IMR-90 (cell line): ENCODE measurements around the gene EDDM13. TPM values are rescaled to one million over a fixed set of nuclear protein-coding genes. Genes with fewer than 3 reads are reported as not detected.

Experiments
- ATAC-seq: fragments of 200-7000 bp; cut with Tn5 transposase; 2 replicates; pipeline ENCODE4 v1.9.1; 2020; ENCODE audit warnings: low read depth, mild to moderate bottlenecking, moderate library complexity
- BruUV-seq: library from RNA; stranded (reverse); fragments of 400-500 nt; replicated peaks from 2 replicates; lab custom pipeline; 2021; lab: Mats Ljungman, UMichigan
- CTCF ChIA-PET: fragments of 300-600 bp; formaldehyde crosslinking; extraction: SDS; loops from one replicate; lab custom pipeline; 2021; ENCODE audit warnings: antibody characterized with exemption; lab: Yijun Ruan, JAX
- POLR2A ChIA-PET: fragments of 300-600 bp; sonication (Branson Sonifier 250); formaldehyde crosslinking; loops from one replicate; lab custom pipeline; 2022; ENCODE audit warnings: antibody characterized with exemption; ENCODE audit not compliant: unreplicated experiment; lab: Charles Lee
- DNase-seq: peaks from one replicate; pipeline ENCODE4 v3.0.0; 2013
- H2AFZ ChIP-seq: replicated peaks from 2 replicates; pipeline ENCODE3; 2013; ENCODE audit warnings: low read length, mild to moderate bottlenecking; ENCODE audit not compliant: poor library complexity
- H2AK5ac ChIP-seq: 2 replicates; pipeline ENCODE4 v1.6.1; 2013; ENCODE audit warnings: low read depth, low read length, inconsistent platforms
- H2AK9ac ChIP-seq: replicated peaks from 2 replicates; pipeline ENCODE3; 2013; ENCODE audit warnings: mild to moderate bottlenecking, low read depth, low read length, moderate library complexity; ENCODE audit not compliant: poor library complexity
- H2BK120ac ChIP-seq: 2 replicates; pipeline ENCODE4 v1.6.1; 2013; ENCODE audit warnings: low read depth, low read length, inconsistent platforms
- H2BK15ac ChIP-seq: 3 replicates; pipeline ENCODE4 v1.6.1; 2013; ENCODE audit warnings: low read depth, low read length, inconsistent platforms
- H2BK20ac ChIP-seq: 2 replicates; pipeline ENCODE4 v1.6.1; 2013; ENCODE audit warnings: low read depth, mild to moderate bottlenecking, inconsistent platforms, low read length, moderate library complexity
- H2BK5ac ChIP-seq: 2 replicates; pipeline ENCODE4 v1.6.1; 2013; ENCODE audit warnings: mild to moderate bottlenecking, low read depth, low read length, inconsistent platforms; ENCODE audit not compliant: poor library complexity, severe bottlenecking
- H3K14ac ChIP-seq: replicated peaks from 2 replicates; pipeline ENCODE4 v1.6.1; 2013; ENCODE audit warnings: low read depth, low read length, inconsistent platforms
- H3K18ac ChIP-seq: 2 replicates; pipeline ENCODE4 v1.6.1; 2013; ENCODE audit warnings: low read depth, low read length, control low read depth
- H3K23ac ChIP-seq: 2 replicates; pipeline ENCODE4 v1.6.1; 2013; ENCODE audit warnings: low read depth, low read length, inconsistent platforms
- H3K27ac ChIP-seq: 2 replicates; pipeline ENCODE4 v1.5.1; 2013; ENCODE audit warnings: mild to moderate bottlenecking, control low read depth, low read length; ENCODE audit not compliant: insufficient read depth
- H3K27me3 ChIP-seq: 2 replicates; pipeline ENCODE4 v1.6.1; 2013; ENCODE audit warnings: low read length; ENCODE audit not compliant: control insufficient read depth, insufficient read depth
- H3K36me3 ChIP-seq: 2 replicates; pipeline ENCODE4 v1.6.1; 2013; ENCODE audit warnings: low read length, mixed read lengths; ENCODE audit not compliant: control insufficient read depth, insufficient read depth
- H3K4ac ChIP-seq: 2 replicates; pipeline ENCODE4 v1.6.1; 2013; ENCODE audit warnings: low read depth, low read length, inconsistent platforms
- H3K4me1 ChIP-seq: 2 replicates; pipeline ENCODE4 v1.6.1; 2013; ENCODE audit warnings: low read length, mixed read lengths; ENCODE audit not compliant: control insufficient read depth, insufficient read depth
- H3K4me2 ChIP-seq: 2 replicates; pipeline ENCODE4 v1.6.1; 2013; ENCODE audit warnings: low read depth, mild to moderate bottlenecking, control low read depth, low read length, moderate library complexity
- H3K4me3 ChIP-seq: 2 replicates; pipeline ENCODE4 v1.5.1; 2013; ENCODE audit warnings: low read depth, mild to moderate bottlenecking, control low read depth, low read length, moderate library complexity; ENCODE audit not compliant: insufficient read depth
- H3K56ac ChIP-seq: 2 replicates; pipeline ENCODE4 v1.6.1; 2013; ENCODE audit warnings: low read length, inconsistent platforms; ENCODE audit not compliant: insufficient read depth; ENCODE audit errors: extremely low read depth
- H3K79me1 ChIP-seq, 2 experiments: 2 replicates each; pipeline ENCODE4 v1.6.1; 2013; ENCODE audit warnings: low read length in 2 of 2, inconsistent platforms in 1 of 2, low read depth in 1 of 2
- H3K9ac ChIP-seq: 2 replicates; pipeline ENCODE4 v1.6.1; 2013; ENCODE audit warnings: low read depth, low read length, control low read depth
- H3K9me1 ChIP-seq: 2 replicates; pipeline ENCODE4 v1.6.1; 2013; ENCODE audit warnings: low read length, inconsistent platforms; ENCODE audit not compliant: insufficient read depth
- H3K9me3 ChIP-seq: 2 replicates; pipeline ENCODE4 v1.6.1; 2013; ENCODE audit warnings: low read length; ENCODE audit not compliant: control insufficient read depth, insufficient read depth
- H4K20me1 ChIP-seq: 2 replicates; pipeline ENCODE4 v1.6.1; 2013; ENCODE audit warnings: low read length, inconsistent platforms; ENCODE audit not compliant: insufficient read depth
- H4K5ac ChIP-seq: 2 replicates; pipeline ENCODE4 v1.6.1; 2013; ENCODE audit warnings: mild to moderate bottlenecking, low read depth, low read length, control low read depth
- H4K8ac ChIP-seq, 2 experiments: 2 replicates each; pipeline ENCODE4 v1.6.1; 2013; ENCODE audit warnings: low read depth in 2 of 2, low read length in 2 of 2, control low read depth in 1 of 2, inconsistent platforms in 1 of 2
- H4K91ac ChIP-seq: 2 replicates; pipeline ENCODE4 v1.6.1; 2013; ENCODE audit warnings: low read depth, low read length, inconsistent platforms; ENCODE audit not compliant: insufficient read depth
- BHLHE40 ChIP-seq: fragments of 150-350 bp; IDR thresholded peaks from 2 replicates; pipeline ENCODE4 v1.6.1; 2016; ENCODE audit warnings: mild to moderate bottlenecking, low read depth, low read length
- CHD1 ChIP-seq: IDR thresholded peaks from 2 replicates; pipeline ENCODE4 v1.6.1; 2012; ENCODE audit warnings: low read depth, low read length, improper control_type of control experiment
- CTCF ChIP-seq: conservative IDR thresholded peaks from 2 replicates; pipeline ENCODE4 v1.5.1; 2012; ENCODE audit warnings: mild to moderate bottlenecking, low read depth, low read length, improper control_type of control experiment
- ELK1 ChIP-seq: fragments of 150-350 bp; IDR thresholded peaks from 2 replicates; pipeline ENCODE4 v1.6.1; 2016; ENCODE audit warnings: low read depth, mild to moderate bottlenecking, low read length, moderate library complexity, borderline replicate concordance
- MAZ ChIP-seq: IDR thresholded peaks from 2 replicates; pipeline ENCODE4 v1.6.1; 2012; ENCODE audit warnings: low read depth, mild to moderate bottlenecking, low read length, improper control_type of control experiment, moderate library complexity, borderline replicate concordance
- MXI1 ChIP-seq: IDR thresholded peaks from 2 replicates; pipeline ENCODE4 v1.6.1; 2012; ENCODE audit warnings: low read depth, mild to moderate bottlenecking, low read length, moderate library complexity, borderline replicate concordance
- NFE2L2 ChIP-seq: fragments of 150-350 bp; IDR thresholded peaks from 2 replicates; pipeline ENCODE4 v1.6.1; 2016; ENCODE audit warnings: low read depth, mild to moderate bottlenecking, low read length
- POLR2A ChIP-seq: IDR thresholded peaks from 2 replicates; pipeline ENCODE4 v1.6.1; 2012; ENCODE audit warnings: mild to moderate bottlenecking, low read depth, low read length
- RAD21 ChIP-seq: IDR thresholded peaks from 2 replicates; pipeline ENCODE4 v1.6.1; 2012; ENCODE audit warnings: low read length, improper control_type of control experiment
- RCOR1 ChIP-seq: IDR thresholded peaks from 2 replicates; pipeline ENCODE4 v1.6.1; 2012; ENCODE audit warnings: mild to moderate bottlenecking, low read length, improper control_type of control experiment; ENCODE audit not compliant: insufficient replicate concordance
- RFX5 ChIP-seq: IDR thresholded peaks from 2 replicates; pipeline ENCODE4 v1.8.0; 2012; ENCODE audit warnings: low read depth, mild to moderate bottlenecking, low read length, moderate library complexity
- USF2 ChIP-seq: fragments of 150-350 bp; IDR thresholded peaks from 2 replicates; pipeline ENCODE4 v1.6.1; 2017; ENCODE audit warnings: mild to moderate bottlenecking, antibody characterized with exemption, low read length, low read depth
- WGBS, 2 experiments: methylation state at CpG; one replicate each; pipeline versions ENCODE4 v1.1.5 to v1.1.7; 2013; ENCODE audit warnings: missing lambda C conversion rate in 2 of 2; ENCODE audit not compliant: insufficient read length in 1 of 2; ENCODE audit errors: extremely low coverage in 2 of 2; 5-methylcytosine and 5-hydroxymethylcytosine counted together
- dilution Hi-C: fragments of 300-500 bp; cut with HindIII; formaldehyde crosslinking; loops from one replicate; pipeline ENCODE4 v1.14.3; 2018; ENCODE audit warnings: low sequenced_read_pairs; ENCODE audit not compliant: unreplicated experiment
- in situ Hi-C: fragments of 300-500 bp; cut with MboI; formaldehyde crosslinking; loops from 3 replicates; pipeline ENCODE4 v1.14.3; 2019; ENCODE audit warnings: low sequenced_read_pairs, inconsistent platforms, mixed read lengths
- intact Hi-C: fragments of 100-400 bp; cut with micrococcal nuclease; formaldehyde crosslinking; loops from 2 replicates; pipeline ENCODE4 v1.10.0; 2022
- polyA plus RNA-seq, 3 experiments: library from polyadenylated mRNA; depleted of rRNA; stranded (reverse); fragments of >200 nt; gene quantifications; 2 replicates each; pipeline ENCODE4 v1.2.3, GENCODE V29; 2012; ENCODE audit warnings: low replicate concordance in 1 of 3
- total RNA-seq: library from RNA; depleted of rRNA; stranded (reverse); fragments of >200 nt; gene quantifications from 2 replicates; pipeline ENCODE4 v1.2.3, GENCODE V29; 2012

Gene EDDM13
- total and polyA plus RNA-seq, 2 of the 4 experiments (the other 2 are of a cell fraction): not detected

- H3K56ac ChIP-seq: no peak overlapping the region
- H2BK15ac ChIP-seq: no peak overlapping the region
- POLR2A ChIA-PET: no interaction called here
- H3K4me3 ChIP-seq: no peak overlapping the region
- H3K9me1 ChIP-seq: no peaks in the 10 kb centered on the region
- DNase-seq (peak; percentile 14), ATAC-seq (no peak; the same call in 1 of the 2 replicates)
- no peak overlapping the region for H2AFZ ChIP-seq
- no peaks in the 10 kb centered on the region for H3K79me1 ChIP-seq
- no peak overlapping the region for H3K27ac ChIP-seq
- intact Hi-C loops: no loop called here
- H3K9me3 ChIP-seq: no peaks in the 10 kb centered on the region
- no peak overlapping the region for H2AK5ac ChIP-seq
- no peak overlapping the region for H3K9ac ChIP-seq
- H4K91ac ChIP-seq: no peak overlapping the region
- no CpG with 5 or more reads among the region's 3 CpGs for WGBS, 2 experiments
- in situ Hi-C loops: no loop called here
- H4K20me1 ChIP-seq: no peaks in the 10 kb centered on the region
- dilution Hi-C loops: no loop called here
- TF ChIP-seq CHD1 (no peak), ELK1 (no peak), RFX5 (no peak), USF2 (no peak), NFE2L2 (no peak), CTCF (no peak), MAZ (no peak), MXI1 (no peak), RCOR1 (no peak), BHLHE40 (no peak), RAD21 (no peak), POLR2A (no peak)
- no peak overlapping the region for H4K5ac ChIP-seq
- no peak overlapping the region for H3K18ac ChIP-seq
- no peak overlapping the region for H2BK5ac ChIP-seq
- no peaks in the 10 kb centered on the region for H3K36me3 ChIP-seq
- H3K27me3 ChIP-seq: no peaks in the 10 kb centered on the region
- H3K14ac ChIP-seq: no peak overlapping the region
- no peaks in the 10 kb centered on the region for H3K4me1 ChIP-seq
- no peak overlapping the region for H3K4ac ChIP-seq
- H4K8ac ChIP-seq: no peak overlapping the region
- BruUV-seq: no TSS peak
- H2BK20ac ChIP-seq: no peak overlapping the region
- CTCF ChIA-PET: no interaction called here
- H3K4me2 ChIP-seq: no peak overlapping the region
- no peak overlapping the region for H2AK9ac ChIP-seq
- no peak overlapping the region for H2BK120ac ChIP-seq
- H3K23ac ChIP-seq: no peak overlapping the region
Measured at GRCh38 chr19:56270676-56271075, 1.9 kb upstream of the EDDM13 start.
